ENCODE results near the gene APBB2.

Gene APBB2

DNA sequence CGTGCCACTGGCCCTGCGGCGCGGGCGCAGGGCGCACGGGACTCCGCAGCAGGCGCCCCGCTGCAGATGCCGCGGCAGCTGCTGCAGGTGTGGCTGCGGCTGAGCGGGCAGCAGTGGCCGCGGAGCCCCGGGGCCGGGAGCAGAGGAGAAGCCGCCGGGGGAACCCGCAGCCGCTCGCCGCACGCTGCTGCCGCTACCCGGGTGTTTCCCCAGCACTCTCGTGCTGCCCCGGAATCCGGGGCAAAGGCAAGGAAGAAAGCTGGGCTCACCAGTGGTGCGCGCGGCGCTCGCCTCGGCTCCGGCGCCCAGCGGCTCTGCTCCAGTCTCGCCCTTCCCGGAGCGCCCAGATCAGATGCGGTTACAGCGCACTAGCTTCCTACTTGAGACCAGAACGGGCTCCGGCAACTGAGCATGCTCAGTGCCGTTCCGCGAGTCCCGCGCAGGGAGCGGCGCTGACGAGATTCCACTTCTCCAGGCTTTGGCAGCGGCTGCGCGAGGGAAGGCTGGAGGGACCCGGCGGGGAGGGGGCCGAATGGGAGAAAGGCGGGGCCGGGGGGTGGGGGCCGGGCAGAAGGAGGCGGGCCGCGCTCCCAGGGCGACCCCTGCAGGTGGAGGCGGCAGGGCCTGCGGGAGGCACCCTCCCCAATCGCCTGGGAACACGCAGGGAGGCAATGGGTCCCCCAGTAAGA, at the start of gene APBB2:
APBB2 (minus strand) TSS at position 407 of the 689 bp plus-strand sequence. CDS start 181,288 bp downstream, outside the sequence.
- DNase-seq (ENCODE audit: low read depth in 4 of 4, low spot score in 1 of 4): peak in 2 of 4 experiments; percentile 27 to 53

DNA sequence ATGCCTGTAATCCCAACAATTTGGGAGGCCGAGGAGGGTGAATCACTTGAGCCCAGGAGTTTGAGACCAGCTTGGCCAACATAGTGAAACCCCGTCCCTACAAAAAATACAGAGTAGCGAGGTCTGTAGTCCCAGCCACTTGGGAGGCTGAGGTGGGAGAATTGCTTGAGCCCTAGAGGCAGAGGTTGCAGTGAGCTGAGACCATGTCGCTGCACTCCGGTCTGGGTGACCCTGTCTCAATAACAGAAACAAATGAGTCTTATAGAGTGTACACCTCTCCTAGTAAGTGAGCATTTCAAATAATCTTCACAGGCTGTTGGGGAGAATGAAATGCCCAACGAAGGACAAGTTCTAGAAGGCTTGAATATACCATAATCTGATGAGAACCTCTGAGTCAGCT, 47.9 kb upstream of the APBB2 start:
- DNase-seq (ENCODE audit: low read depth in 4 of 4, low spot score in 1 of 4): no peak

DNA sequence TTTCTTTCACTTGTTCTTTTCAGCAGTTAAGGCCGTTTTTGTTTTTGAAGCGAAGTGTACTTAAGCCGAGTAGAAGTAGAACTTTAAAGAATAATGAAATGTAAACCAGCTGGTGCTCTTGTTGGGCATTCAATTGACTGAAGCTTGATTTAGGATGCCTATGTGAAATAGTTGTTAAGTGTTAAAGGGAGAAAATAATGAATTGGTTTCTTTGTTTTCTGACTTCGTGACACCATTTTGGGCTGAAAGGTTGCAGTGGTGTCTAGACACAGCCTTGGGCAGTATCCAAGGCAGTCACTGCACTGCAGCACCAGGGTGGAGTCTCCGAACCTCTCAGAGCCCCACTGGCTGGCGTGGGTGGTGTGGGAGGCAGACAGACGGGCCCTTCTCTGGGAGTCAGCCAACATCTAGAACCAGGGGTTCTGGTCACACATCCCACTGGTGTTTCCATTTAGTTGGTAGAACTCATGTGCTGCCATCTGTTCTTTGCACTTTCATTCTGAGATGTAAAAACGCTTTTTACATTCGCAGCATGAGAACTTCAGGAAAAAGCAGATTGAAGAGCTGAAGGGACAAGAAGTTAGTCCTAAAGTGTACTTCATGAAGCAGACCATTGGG, 45.9 kb upstream of the APBB2 start:
- no peak for DNase-seq (ENCODE audit: low read depth in 4 of 4, low spot score in 1 of 4)

DNA sequence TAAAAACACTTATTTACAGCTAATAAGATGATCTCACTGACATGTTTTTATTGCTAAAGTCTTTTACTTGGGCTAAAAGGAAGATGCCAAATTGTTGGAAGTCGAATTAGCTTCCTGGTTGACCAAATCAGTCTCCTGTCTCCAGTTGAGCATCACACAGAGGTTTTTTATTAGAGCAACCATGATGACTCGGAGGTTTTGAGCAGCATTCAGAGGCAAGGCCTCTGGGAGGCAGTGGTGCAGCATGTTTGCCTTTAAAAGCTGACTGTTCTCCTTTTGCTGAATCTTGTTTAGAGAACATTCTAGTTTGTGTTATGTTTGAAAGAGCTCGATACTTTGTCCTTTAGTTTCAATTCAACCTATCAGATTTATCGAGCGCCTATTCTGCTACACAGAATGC, 44.4 kb upstream of the APBB2 start:
- no peak for DNase-seq (ENCODE audit: low read depth in 4 of 4, low spot score in 1 of 4)

DNA sequence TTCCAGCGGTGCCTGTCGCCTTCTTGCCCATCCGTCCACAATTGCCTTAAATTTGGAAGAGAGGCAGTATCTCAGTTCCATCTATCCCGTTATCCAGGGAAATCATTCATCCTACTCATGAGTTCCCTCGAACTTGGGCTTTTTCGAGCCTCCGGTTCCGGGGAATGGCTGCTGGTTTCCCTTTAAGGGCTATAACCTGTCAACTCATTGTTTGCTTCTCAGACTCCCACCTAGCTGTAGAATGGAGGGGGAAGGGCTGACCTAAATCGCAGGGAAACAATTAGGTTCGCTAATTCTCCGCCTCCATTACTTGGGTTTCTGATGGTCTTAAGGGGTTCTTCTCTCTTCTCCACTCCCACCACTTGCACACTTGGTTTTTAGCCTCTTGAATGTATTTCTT, 43.6 kb upstream of the APBB2 start:
- no peak for DNase-seq (ENCODE audit: low read depth in 4 of 4, low spot score in 1 of 4)

DNA sequence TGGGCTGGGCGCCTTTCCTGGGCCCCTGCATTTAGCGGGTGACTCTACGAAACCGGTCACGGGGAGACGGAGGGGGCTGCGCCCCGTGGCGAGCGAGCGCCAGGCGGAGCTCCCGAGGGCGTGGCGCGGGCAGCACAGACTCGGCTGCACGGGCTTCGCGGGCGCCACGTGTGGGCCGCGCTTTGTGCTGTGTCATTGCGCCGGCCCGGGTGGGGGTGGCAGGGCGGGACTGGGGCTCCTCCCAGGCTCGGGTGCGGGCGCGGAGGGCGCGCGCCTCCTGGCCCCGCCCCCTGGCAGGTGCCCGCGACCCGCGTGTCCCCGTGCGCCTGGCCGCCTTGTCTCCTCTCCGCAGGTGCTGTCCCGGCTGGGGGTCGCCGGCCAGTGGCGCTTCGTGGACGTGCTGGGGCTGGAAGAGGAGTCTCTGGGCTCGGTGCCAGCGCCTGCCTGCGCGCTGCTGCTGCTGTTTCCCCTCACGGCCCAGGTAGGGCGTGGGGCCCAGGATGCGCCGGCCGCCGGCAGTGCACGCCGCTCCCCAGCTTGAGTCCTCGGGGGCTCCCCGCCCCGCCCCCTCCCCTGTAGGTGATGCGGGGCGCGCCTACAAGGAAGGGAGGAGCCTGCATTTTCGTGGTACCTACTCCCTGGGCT, 43.0 kb upstream of the APBB2 start:
- DNase-seq (ENCODE audit: low read depth in 4 of 4, low spot score in 1 of 4): peak in 2 of 4 experiments; percentile 8 to 22

DNA sequence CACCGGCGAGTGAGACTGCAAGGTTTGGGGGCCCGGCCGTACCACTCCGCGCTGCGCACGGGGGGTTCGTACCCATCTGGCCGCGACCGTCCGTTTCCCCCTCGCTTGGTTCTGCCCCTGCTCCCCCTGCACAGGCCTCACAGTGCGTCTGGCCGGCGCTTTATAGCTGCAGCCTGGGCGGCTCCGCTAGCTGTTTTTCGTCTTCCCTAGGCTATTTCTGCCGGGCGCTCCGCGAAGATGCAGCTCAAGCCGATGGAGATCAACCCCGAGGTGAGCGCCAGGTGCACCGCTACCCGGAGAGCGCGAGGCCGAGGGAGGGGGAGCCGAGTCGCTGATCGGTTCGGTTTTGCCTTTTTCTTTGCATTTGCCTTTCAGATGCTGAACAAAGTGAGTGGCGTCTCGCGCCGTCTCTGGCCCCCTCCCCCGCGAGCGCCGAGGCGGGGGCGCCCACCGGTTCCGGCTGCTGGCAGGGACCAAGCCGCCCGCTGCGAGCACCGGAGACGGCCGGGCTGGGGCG, 42.5 kb upstream of the APBB2 start, which contains the start of gene UCHL1:
UCHL1 (plus strand) TSS at position 189 of the 517 bp plus-strand sequence; CDS start at position 238, 49 bp downstream.
- DNase-seq (ENCODE audit: low read depth in 4 of 4, low spot score in 1 of 4): no peak

DNA sequence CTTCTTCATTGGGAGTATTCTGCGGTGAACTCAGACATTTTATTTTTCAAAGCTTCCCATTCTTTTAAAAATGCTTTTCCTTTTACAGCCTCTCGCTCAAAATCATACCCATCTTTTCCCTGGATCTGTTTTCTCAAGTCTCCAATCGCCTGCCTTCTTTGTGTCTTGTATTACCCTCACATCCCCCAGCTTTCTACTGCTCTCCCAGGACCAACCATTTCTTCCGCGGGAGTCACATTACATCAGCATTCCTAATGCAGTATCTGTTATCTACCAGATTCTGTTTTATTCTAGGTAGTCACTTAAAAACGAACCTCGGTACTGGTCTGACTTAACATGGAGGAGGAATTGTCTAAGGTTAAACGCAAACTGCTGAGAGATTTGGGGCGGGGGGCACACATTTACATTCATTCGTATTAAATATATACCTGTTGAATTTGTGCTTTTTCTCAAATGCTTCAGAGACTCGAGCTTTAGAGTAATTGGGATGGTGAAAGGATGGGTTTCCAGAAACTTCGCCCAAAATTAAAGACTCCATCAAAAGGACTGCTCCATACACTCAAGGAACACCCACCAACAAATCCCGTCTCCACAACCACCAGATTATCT, 41.9 kb upstream of the APBB2 start:
- DNase-seq (ENCODE audit: low read depth in 4 of 4, low spot score in 1 of 4): no peak

- no peak for DNase-seq (ENCODE audit: low read depth in 4 of 4, low spot score in 1 of 4)
Measured at GRCh38 chr4:41245983-41246382, 31.6 kb upstream of the APBB2 start.

GRCh38 chr4:41241919-41242318, 27.6 kb upstream of the APBB2 start:
- no peak for DNase-seq (ENCODE audit: low read depth in 4 of 4, low spot score in 1 of 4)

DNA sequence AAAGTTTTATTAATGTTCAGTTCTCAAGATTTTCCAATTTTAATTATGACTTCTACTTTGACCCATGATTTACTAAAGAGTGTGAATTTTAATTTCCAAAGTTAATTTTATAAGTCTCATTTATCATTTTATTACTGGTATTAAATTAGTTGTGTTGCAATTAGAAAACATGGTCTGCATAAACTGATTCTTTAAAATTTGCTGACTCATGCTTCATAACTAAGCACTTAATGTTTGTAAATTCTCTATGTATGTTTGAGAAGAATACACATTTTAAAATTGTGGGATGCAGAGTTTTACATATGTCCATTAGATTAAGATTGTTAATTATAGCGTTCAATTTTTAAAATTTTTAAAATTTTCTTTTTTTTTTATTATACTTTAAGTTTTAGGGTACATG, 22.2 kb upstream of the APBB2 start:
- no peak for DNase-seq (ENCODE audit: low read depth in 4 of 4, low spot score in 1 of 4)

DNA sequence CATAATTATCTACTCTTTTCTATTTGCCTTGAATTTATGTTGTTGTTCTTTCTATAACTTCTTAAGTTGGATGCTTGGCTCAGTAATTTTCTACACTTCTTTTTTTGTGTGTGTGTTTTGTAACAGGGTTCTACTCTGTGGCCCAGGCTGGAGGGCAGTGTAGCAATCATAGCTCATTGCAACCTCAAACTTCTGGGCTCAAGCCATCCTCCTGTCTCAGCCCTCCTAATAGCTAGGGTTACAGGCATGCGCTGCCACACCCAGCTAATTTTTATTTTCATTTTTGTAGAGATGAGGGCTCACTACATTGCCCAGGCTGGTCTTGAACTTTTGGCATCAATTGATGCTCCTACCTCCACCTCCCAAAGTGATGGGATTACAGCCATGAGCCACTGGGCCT, 21.7 kb upstream of the APBB2 start:
- no peak for DNase-seq (ENCODE audit: low read depth in 4 of 4, low spot score in 1 of 4)

DNA sequence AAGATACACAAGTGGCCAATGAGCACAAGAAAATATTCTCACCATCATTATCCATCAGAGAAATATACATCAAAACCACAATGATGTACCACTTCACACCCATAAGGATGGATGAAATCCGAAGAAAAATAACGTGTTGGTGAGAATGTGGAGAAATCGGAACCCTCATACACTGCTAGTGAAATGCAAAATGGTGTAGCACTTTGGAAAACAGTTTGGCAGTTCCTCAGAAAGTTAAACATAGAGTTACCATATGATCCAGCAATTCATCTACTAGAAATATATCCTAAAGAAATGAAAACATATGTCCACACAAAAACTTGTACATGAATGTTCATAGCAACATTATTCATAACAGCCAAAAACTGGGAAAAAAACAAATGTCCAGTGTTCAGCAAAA, 18.5 kb upstream of the APBB2 start:
- no peak for DNase-seq (ENCODE audit: low read depth in 4 of 4, low spot score in 1 of 4)

DNA sequence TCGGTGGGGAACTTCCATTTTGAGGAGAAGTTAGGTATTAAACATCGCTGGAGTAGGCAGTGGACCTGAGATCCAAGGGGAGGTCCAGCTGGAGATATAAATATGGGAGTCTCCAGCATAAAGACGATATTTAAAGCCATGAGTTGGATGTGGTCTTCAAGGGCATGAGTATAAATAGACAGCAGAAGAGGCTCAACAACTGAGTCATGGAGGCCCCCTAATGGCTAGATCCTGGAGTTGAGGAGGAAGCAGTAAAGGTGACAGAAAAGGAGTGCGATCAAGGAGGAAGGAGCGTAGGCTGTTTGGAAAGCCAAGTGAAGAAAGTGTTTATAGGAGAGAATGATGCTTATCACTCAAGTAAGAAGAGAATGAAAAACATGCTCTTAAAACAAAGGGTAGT, 18.1 kb upstream of the APBB2 start:
- no peak for DNase-seq (ENCODE audit: low read depth in 4 of 4, low spot score in 1 of 4)

DNA sequence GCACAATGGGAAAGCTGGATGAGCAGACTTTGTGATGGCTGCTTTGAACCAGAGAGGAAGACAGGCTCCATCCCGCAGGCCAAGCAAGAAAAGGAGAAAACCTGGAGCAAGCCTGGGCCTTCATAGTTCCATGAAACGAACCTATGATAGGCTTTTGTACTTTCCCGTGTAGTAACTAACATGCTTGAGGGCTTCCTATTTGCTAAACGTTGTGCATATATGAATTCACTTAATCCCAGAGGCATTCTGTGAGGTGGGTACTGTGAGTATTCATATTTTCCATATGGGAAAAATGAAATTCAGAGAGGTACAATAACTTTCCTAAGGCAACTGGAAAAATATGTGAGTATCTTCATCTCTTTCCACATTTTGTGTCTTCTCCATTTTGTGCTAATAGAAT, 13.6 kb upstream of the APBB2 start:
- DNase-seq (ENCODE audit: low read depth in 4 of 4, low spot score in 1 of 4): no peak

GRCh38 chr4:41221850-41222645, 7.7 kb upstream of the APBB2 start:
- DNase-seq (ENCODE audit: low read depth in 4 of 4, low spot score in 1 of 4): no peak

DNA sequence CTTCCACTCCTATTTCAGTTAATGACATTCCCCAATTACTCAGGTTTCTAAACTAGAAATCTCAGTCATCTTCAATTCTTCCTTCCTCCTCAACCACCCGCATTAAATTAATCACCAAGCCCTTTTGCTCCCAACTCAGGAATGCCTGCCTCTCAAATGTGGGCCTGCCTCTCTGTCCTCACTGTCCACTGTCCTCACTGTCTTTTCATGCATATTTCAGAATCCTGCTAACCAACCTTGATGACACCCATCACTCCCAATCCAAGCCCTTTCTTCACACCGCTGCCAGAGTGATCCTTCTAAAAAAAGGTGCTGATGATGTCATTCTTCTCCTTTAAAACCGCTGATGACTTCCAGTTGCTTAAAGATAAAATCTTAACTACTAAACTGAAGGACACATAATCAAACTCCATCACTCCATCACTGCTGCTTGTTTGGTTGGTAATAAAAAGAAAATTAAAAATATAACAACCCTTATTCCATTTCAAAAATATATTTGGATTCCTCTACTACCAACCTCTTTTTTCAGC, 5.1 kb upstream of the APBB2 start:
- no peak for DNase-seq (ENCODE audit: low read depth in 4 of 4, low spot score in 1 of 4)

DNA sequence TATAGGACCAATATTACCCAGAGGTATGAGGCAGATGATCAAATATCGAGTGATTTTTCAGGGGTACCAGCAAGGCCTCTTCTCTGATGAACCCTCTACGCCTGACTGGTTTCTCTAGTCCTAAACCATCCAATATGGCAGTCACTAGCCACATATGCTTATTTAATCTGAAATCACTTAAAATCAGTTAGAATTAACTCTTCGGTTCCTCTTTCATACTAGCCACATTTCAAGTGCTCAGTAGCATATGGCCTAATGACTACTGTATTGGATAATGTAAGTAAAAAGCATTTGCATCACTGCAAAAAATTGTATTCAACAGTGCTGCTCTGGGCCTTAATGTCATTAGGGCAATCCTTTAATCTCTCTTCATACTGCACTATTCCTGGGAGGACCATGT, 4.4 kb upstream of the APBB2 start:
- no peak for DNase-seq (ENCODE audit: low read depth in 4 of 4, low spot score in 1 of 4)

- no peak for DNase-seq (ENCODE audit: low read depth in 4 of 4, low spot score in 1 of 4)
Measured at GRCh38 chr4:41217374-41217773, 3.0 kb upstream of the APBB2 start.

DNA sequence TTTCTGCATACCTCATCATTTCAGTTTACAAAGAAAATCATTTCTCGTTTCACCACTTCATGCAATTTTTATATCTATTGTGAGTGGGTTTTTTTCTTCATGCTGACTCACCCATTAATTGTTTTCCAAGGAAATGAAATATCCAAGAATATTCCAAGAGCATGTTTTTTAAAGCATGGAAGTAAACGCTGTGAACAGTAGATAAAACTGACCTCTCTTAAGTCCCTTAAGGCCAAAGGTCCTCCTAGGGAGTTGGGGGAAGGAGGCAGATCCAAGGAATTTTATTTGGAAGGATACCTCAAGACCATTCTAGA, 2.6 kb upstream of the APBB2 start:
- DNase-seq (ENCODE audit: low read depth in 4 of 4, low spot score in 1 of 4): no peak
